MM.1S (cell line): Measurements from ENCODE around the gene POU5F2.

Experiments
- DNase-seq: peaks from one replicate; pipeline ENCODE4 v3.0.0-alpha.2; 2015
- H2AFZ ChIP-seq: fragments of 300-600 bp; sonication (generic); 2 replicates; pipeline ENCODE4 v1.6.0; 2016; ENCODE audit warnings: antibody characterized with exemption, low read length
- H3F3A ChIP-seq: fragments of 300-600 bp; sonication (generic); 2 replicates; pipeline ENCODE4 v1.6.1; 2016; ENCODE audit warnings: mild to moderate bottlenecking, antibody characterized with exemption, low read length, moderate library complexity, mixed read lengths; ENCODE audit not compliant: insufficient read depth
- H3K27ac ChIP-seq: fragments of 300-600 bp; sonication (generic); 2 replicates; pipeline ENCODE4 v1.5.1; 2016; ENCODE audit warnings: mild to moderate bottlenecking, low read length
- H3K27me3 ChIP-seq: fragments of 300-600 bp; sonication (generic); replicated peaks from 2 replicates; pipeline ENCODE4 v1.6.0; 2016; ENCODE audit warnings: low read length; ENCODE audit not compliant: insufficient read depth
- H3K36me3 ChIP-seq: fragments of 300-600 bp; sonication (generic); replicated peaks from 2 replicates; pipeline ENCODE4 v1.6.1; 2016; ENCODE audit warnings: mild to moderate bottlenecking, low read length, mixed read lengths; ENCODE audit not compliant: insufficient read depth
- H3K4me1 ChIP-seq: fragments of 300-600 bp; sonication (generic); 2 replicates; pipeline ENCODE4 v1.6.1; 2016; ENCODE audit warnings: low read length, mixed read lengths
- H3K4me2 ChIP-seq: fragments of 300-600 bp; sonication (generic); 2 replicates; pipeline ENCODE4 v1.6.0; 2016; ENCODE audit warnings: low read depth, low read length
- H3K4me3 ChIP-seq: fragments of 300-600 bp; sonication (generic); 2 replicates; pipeline ENCODE4 v1.5.1; 2016; ENCODE audit warnings: low read length, mixed read lengths
- H3K79me2 ChIP-seq: fragments of 300-600 bp; sonication (generic); 2 replicates; pipeline ENCODE4 v1.6.1; 2016; ENCODE audit warnings: mixed run types, low read length, mixed read lengths
- H3K9ac ChIP-seq: fragments of 300-600 bp; sonication (generic); 2 replicates; pipeline ENCODE4 v1.6.1; 2016; ENCODE audit warnings: low read length, mixed read lengths
- H3K9me2 ChIP-seq: fragments of 300-600 bp; sonication (generic); replicated peaks from 2 replicates; pipeline ENCODE4 v1.6.1; 2016; ENCODE audit warnings: mild to moderate bottlenecking, low read length, mixed read lengths; ENCODE audit not compliant: insufficient read depth
- H3K9me3 ChIP-seq: fragments of 300-600 bp; sonication (generic); replicated peaks from 2 replicates; pipeline ENCODE4 v1.6.1; 2016; ENCODE audit warnings: mild to moderate bottlenecking, low read length, mixed read lengths; ENCODE audit not compliant: insufficient read depth
- H4K20me1 ChIP-seq: fragments of 300-600 bp; sonication (generic); 2 replicates; pipeline ENCODE4 v1.6.1; 2016; ENCODE audit warnings: mild to moderate bottlenecking, low read length, moderate library complexity, mixed read lengths; ENCODE audit not compliant: insufficient read depth
- CTCF ChIP-seq: fragments of 300-600 bp; sonication (generic); IDR thresholded peaks from 2 replicates; pipeline ENCODE4 v1.5.1; 2016; ENCODE audit warnings: antibody characterized with exemption, low read length, mixed read lengths
- EZH2 ChIP-seq: fragments of 300-600 bp; sonication (generic); optimal IDR thresholded peaks from 2 replicates; pipeline ENCODE3; 2017; ENCODE audit warnings: low read depth, mild to moderate bottlenecking, antibody characterized with exemption, low read length, mixed read lengths
- EZH2phosphoT487 ChIP-seq: fragments of 300-600 bp; sonication (generic); IDR thresholded peaks from 2 replicates; pipeline ENCODE4 v1.6.1; 2018; ENCODE audit warnings: antibody characterized with exemption, low read length

POU5F2 gene

DNA sequence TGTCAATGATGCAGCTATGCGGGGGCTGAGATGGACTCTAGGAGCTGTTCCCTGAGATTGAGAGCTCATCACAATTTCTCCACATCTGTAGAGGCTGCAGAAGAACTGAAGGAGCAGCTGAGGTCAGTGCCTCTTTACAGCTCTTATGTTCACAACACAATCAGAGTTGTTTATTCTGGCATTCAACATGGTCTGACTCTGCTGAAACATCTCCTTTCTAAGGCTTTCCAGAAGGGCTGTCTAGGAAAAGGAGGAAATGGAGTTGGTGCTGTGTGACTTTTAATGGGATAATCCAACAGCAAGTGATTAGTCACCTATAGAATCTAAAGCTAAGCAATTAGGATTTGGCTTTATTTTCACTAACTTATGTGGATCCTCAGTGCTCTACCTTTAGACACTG is 6.0 kb downstream of the POU5F2 start:
- Histone ChIP-seq H3K9ac (no peak overlapping the region), H3K4me3 (no peak overlapping the region), H3K36me3 (no peaks in the 10 kb centered on the region), H3K9me3 (no peaks in the 10 kb centered on the region), H2AFZ (no peak overlapping the region), H3F3A (no peaks in the 10 kb centered on the region), H4K20me1 (no peaks in the 10 kb centered on the region), H3K9me2 (no peaks in the 10 kb centered on the region), H3K79me2 (no peaks in the 10 kb centered on the region), H3K27me3 (no peaks in the 10 kb centered on the region), H3K4me1 (no peaks in the 10 kb centered on the region), H3K27ac (no peak overlapping the region), H3K4me2 (no peak overlapping the region)
- no peak for TF ChIP-seq CTCF
- no peak for TF ChIP-seq EZH2
- TF ChIP-seq EZH2phosphoT487 = no peak
- no peak for DNase-seq

DNA sequence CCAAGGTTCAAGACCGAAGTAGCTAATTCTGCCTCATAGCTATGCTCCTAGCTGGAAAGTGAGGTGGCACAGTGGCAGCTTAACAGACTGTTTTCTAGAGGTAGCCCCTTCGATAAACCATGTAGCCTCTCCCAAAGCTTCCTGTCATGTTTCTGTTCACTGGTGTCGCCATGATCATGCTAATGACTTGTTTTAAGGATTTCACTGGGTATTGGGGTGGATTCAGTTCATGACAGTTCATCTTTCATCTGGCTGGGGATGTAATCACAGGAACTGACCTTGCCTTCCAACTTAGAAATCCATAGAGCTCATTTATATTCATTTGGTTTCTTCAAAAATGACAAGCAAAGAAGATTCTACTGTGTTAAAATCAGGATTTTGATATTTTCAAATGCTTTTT is 9.4 kb downstream of the POU5F2 start:
- H3K9me3 ChIP-seq = no peaks in the 10 kb centered on the region
- H3K79me2 ChIP-seq = no peaks in the 10 kb centered on the region
- TF ChIP-seq CTCF (no peak), EZH2phosphoT487 (no peak), EZH2 (no peak)
- H3K4me1 ChIP-seq = no peaks in the 10 kb centered on the region
- H3K27me3 ChIP-seq = no peaks in the 10 kb centered on the region
- no peak overlapping the region for H3K9ac ChIP-seq
- H3K27ac ChIP-seq = no peak overlapping the region
- no peaks in the 10 kb centered on the region for H3F3A ChIP-seq
- no peaks in the 10 kb centered on the region for H3K36me3 ChIP-seq
- no peak for DNase-seq
- H2AFZ ChIP-seq = no peak overlapping the region
- no peaks in the 10 kb centered on the region for H3K9me2 ChIP-seq
- no peaks in the 10 kb centered on the region for H4K20me1 ChIP-seq
- H3K4me3 ChIP-seq = no peak overlapping the region
- H3K4me2 ChIP-seq = no peak overlapping the region

DNA sequence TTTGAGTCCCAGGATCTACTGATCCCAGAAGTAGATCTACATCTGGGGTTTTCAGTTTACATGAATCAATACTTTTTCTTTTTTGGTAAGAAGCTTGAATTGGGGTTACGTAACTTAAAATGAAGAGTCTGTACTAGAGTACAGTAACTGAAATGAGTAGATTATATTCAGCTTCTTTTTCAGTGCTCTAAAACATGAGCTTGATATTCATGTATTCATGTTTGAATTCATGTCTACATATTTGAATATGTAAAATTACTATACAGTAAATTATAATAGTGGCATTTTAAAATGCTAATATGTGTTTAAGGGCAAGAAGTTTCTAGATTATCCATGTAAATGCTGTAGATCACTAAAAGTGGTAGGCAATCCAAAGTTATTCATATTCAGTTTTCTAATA is 14.8 kb downstream of the POU5F2 start:
- TF ChIP-seq CTCF (no peak), EZH2 (no peak)
- Histone ChIP-seq H4K20me1 (no peaks in the 10 kb centered on the region), H3K4me1 (no peaks in the 10 kb centered on the region), H3K4me2 (no peak overlapping the region), H3K36me3 (no peaks in the 10 kb centered on the region), H3F3A (no peaks in the 10 kb centered on the region), H3K9me2 (no peaks in the 10 kb centered on the region), H3K27me3 (no peaks in the 10 kb centered on the region), H3K9me3 (no peaks in the 10 kb centered on the region), H3K4me3 (no peak overlapping the region), H3K9ac (no peak overlapping the region), H3K79me2 (no peaks in the 10 kb centered on the region), H2AFZ (no peak overlapping the region), H3K27ac (no peak overlapping the region)
- DNase-seq = no peak
